ENCODE results near the gene SMIM44.
A peak's percentile ranks its signal among the peaks of the same experiment; 100 is the strongest.

The SMIM44 gene

GRCh38 chr19:3522421-3523360, 39.5 kb upstream of the SMIM44 start:
- intact Hi-C loops (cut with micrococcal nuclease), result no loop called here
- Mint-ChIP-seq H3K4me3 (no peak overlapping the region), H3K27ac (no peak overlapping the region), H3K27me3 (no peaks in the 10 kb centered on the region), H3K4me1 (ENCODE audit: low read depth) (peaks cover 16% of the 10 kb centered on the region), H3K9me3 (no peaks in the 10 kb centered on the region), H3K36me3 (ENCODE audit: low read depth) (peaks cover 70% of the 10 kb centered on the region)

DNA sequence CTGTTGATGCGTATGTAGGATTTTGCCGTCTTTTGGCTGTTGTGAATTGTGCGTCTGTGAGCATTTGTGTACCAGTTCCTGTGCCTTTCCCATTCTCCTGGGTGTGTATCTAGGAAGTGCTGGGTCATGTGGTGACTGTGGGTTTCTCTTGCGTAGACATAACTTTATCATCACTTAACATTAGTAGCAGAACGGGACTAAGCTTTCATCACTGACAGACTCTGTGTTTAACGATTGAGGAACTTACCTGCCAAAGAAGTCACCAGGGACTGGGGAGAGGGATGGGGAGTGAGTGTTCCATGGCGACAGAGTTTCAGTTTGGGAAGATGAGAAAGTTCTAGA, 37.8 kb upstream of the SMIM44 start:
- H3K4me1 Mint-ChIP-seq (ENCODE audit: low read depth), result peaks cover 27% of the 10 kb centered on the region
- H3K36me3 Mint-ChIP-seq (ENCODE audit: low read depth), result peaks cover 79% of the 10 kb centered on the region
- intact Hi-C loops (cut with micrococcal nuclease), result no loop called here
- H3K4me3 Mint-ChIP-seq, result no peak overlapping the region
- no peaks in the 10 kb centered on the region for H3K27me3 Mint-ChIP-seq
- no peaks in the 10 kb centered on the region for H3K9me3 Mint-ChIP-seq
- peak overlapping the region; percentile 51 for H3K27ac Mint-ChIP-seq

DNA sequence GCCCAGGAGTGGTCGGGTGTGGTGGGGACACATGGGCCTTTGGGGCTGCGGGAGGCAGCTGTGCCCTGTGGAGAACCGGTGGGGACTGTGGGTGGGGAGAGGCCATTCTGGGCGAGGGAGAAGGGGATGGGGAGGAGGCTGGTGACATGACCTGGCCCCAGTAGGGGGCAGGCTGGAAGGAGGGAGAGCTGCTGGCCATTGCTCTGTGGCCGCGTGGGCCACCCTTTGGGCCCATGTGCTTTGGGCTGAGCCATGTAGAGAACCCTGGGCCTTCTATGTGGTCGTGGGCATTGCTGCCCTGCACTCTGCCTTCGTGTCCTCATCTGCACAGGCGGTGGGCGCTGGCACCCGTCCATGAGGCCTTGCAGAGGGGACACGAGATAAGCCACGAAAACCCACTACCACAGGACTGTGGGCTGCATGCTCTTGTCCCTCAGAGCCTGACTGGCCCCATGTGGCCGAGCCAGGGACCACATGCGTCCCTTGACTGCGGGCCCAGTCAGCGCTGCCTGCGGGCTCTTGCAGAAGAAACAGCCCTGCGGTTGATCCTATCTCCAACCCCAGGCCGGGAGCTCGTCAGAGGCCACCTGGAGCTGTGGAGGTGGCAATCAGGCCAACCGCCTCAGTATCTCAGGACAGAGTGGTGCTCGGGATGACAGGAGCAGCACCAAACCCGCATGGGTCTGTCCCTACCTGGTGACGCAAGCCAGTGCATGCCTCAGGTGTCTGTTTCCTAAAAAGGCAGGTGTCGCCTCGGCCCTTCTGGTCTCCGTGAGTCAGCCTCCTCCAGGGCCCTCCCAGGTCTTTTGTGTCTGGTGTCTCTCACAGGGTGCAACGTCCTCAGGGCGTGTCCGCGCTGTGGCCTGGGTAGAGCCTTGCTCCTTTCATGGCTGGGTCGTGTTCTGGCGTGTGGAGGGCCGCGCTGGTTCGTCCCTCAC, 37.2 kb upstream of the SMIM44 start:
- Mint-ChIP-seq H3K4me1 (ENCODE audit: low read depth) (peaks cover 33% of the 10 kb centered on the region), H3K27me3 (no peaks in the 10 kb centered on the region), H3K9me3 (no peaks in the 10 kb centered on the region), H3K36me3 (ENCODE audit: low read depth) (peaks cover 84% of the 10 kb centered on the region), H3K4me3 (no peak overlapping the region), H3K27ac (peak overlapping the region; percentile 51)
- intact Hi-C loops (cut with micrococcal nuclease), result no loop called here

DNA sequence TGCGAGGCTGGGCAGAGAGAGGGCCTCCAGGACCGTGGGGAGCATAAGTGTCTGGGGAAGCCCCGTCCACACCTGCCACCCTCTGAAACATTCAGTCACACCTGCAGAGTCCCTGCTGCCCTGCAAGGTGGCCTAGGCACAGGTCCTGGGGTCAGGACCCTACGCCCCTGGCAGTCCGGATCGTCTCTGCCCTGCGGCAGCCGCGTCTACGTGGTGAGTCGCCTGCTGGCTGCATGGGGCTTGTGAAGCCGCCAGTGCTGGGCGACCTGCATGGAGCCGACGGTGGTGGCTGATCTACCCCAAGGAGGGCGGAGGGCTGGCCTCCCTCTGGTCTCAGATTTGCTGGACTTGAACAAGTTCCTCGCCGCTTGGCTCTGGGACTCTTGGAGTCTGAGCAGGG, 35.9 kb upstream of the SMIM44 start:
- intact Hi-C loops (cut with micrococcal nuclease), result no loop called here
- no peak overlapping the region for H3K27ac Mint-ChIP-seq
- peaks cover 83% of the 10 kb centered on the region for H3K36me3 Mint-ChIP-seq (ENCODE audit: low read depth)
- no peaks in the 10 kb centered on the region for H3K27me3 Mint-ChIP-seq
- H3K4me3 Mint-ChIP-seq, result no peak overlapping the region
- peaks cover 39% of the 10 kb centered on the region for H3K4me1 Mint-ChIP-seq (ENCODE audit: low read depth)
- H3K9me3 Mint-ChIP-seq, result no peaks in the 10 kb centered on the region

- H3K27me3 Mint-ChIP-seq, result no peaks in the 10 kb centered on the region
- no peak overlapping the region for H3K27ac Mint-ChIP-seq
- peaks cover 83% of the 10 kb centered on the region for H3K36me3 Mint-ChIP-seq (ENCODE audit: low read depth)
- no peak overlapping the region for H3K4me3 Mint-ChIP-seq
- H3K4me1 Mint-ChIP-seq (ENCODE audit: low read depth), result peaks cover 43% of the 10 kb centered on the region
- H3K9me3 Mint-ChIP-seq, result no peaks in the 10 kb centered on the region
- intact Hi-C loops (cut with micrococcal nuclease), result no loop called here
These were observed 35.4 kb upstream of the SMIM44 start for GRCh38 chr19:3518659-3519058.

DNA sequence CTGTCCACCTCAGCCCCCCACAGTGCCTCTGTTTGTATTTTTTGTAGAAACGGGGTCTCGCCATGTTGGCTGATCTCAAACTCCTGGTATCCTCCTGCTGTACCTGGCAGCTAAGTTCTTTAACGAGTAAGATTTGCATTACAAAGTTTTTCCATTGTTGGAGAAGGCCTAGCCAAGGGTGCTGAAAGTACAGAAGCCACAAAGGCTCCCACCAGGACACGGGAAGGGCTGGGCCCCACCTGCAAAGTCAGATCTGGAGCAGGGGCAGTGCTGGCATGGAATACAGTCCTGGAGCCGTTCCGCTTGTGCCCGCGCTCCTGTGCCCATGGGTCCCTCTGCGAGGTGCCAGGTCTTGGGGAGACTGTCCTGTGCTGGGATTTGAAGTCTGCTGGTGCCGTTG, 35.0 kb upstream of the SMIM44 start:
- no peak overlapping the region for H3K27ac Mint-ChIP-seq
- H3K36me3 Mint-ChIP-seq (ENCODE audit: low read depth), result peaks cover 83% of the 10 kb centered on the region
- H3K9me3 Mint-ChIP-seq, result no peaks in the 10 kb centered on the region
- H3K4me1 Mint-ChIP-seq (ENCODE audit: low read depth), result peaks cover 47% of the 10 kb centered on the region
- intact Hi-C loops (cut with micrococcal nuclease), result no loop called here
- no peaks in the 10 kb centered on the region for H3K27me3 Mint-ChIP-seq
- H3K4me3 Mint-ChIP-seq, result no peak overlapping the region

DNA sequence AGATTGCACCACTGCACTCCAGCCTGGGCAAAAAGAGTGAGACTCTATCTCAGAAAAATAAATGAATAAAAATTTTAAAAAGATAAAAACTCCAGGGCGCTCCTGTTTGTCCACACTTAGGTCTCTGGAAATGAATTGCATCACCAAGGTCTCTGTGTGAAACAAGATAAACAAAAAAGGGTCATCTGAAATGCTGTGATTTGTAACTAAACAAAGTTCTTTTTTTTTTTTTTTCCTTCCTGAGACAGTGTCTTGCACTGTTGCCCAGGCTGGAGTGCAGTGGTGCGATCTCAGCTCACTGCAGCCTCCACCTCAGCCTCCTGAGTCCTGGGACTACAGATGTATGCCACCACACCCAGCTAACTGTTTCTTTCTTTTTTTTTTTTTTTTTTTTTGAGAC, 34.4 kb upstream of the SMIM44 start:
- H3K4me3 Mint-ChIP-seq, result no peak overlapping the region
- no peak overlapping the region for H3K27ac Mint-ChIP-seq
- intact Hi-C loops (cut with micrococcal nuclease), result no loop called here
- no peaks in the 10 kb centered on the region for H3K27me3 Mint-ChIP-seq
- peaks cover 80% of the 10 kb centered on the region for H3K36me3 Mint-ChIP-seq (ENCODE audit: low read depth)
- peaks cover 49% of the 10 kb centered on the region for H3K4me1 Mint-ChIP-seq (ENCODE audit: low read depth)
- H3K9me3 Mint-ChIP-seq, result no peaks in the 10 kb centered on the region

DNA sequence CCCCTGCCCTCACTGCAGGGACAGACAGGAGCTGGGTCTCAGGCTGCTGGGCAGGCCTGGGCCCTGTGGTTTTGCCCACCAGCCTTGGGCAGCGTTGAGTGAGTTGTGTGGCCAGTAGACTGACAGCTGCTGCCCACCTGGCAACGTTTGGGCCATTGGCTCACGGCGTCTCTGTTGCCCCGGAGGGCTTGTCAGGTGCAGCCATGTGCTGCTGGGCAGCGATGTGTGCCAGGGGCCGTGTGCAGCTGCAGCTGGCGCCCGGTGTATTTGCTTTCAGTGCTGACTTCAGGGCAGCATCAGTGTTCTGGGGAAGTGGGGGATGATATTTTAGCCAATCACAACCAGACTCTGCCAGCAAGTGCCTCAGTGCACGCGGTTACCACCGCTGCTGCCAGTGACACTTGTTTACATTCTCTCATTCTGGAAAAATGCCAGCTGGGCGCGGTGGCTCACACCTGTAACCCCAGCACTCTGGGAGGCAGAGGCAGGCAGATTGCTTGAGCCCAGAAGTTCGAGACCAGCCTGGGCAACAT, 33.5 kb upstream of the SMIM44 start:
- Mint-ChIP-seq H3K36me3 (ENCODE audit: low read depth) (peaks cover 79% of the 10 kb centered on the region), H3K27ac (no peak overlapping the region), H3K27me3 (no peaks in the 10 kb centered on the region), H3K9me3 (no peaks in the 10 kb centered on the region), H3K4me1 (ENCODE audit: low read depth) (peaks cover 54% of the 10 kb centered on the region), H3K4me3 (no peak overlapping the region)
- intact Hi-C loops (cut with micrococcal nuclease), result no loop called here

- Mint-ChIP-seq H3K27me3 (no peaks in the 10 kb centered on the region), H3K4me3 (no peak overlapping the region), H3K36me3 (ENCODE audit: low read depth) (peaks cover 79% of the 10 kb centered on the region), H3K4me1 (ENCODE audit: low read depth) (peaks cover 54% of the 10 kb centered on the region), H3K9me3 (no peaks in the 10 kb centered on the region), H3K27ac (no peak overlapping the region)
- intact Hi-C loops (cut with micrococcal nuclease), result no loop called here
These were observed 32.7 kb upstream of the SMIM44 start for GRCh38 chr19:3515891-3516422.

DNA sequence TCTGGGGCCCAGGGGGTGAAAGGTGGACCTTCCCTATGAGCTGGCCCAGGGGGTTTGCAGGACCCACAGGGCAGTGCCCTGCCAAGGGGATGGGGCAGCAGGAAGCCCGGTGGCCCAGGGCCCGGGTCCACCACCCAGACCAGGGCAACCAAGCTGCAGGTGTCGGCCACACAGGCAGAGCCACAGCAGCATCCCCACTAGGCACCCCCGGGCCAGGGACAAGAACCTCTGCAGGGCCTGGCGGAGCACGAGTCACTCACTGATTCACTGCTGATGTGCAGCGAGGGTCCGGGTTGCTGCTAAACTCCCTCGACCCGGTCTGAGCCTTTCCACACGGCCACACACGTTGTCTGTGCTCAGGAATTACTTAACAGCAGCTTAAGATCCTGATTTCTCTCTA, 31.7 kb upstream of the SMIM44 start:
- peaks cover 54% of the 10 kb centered on the region for H3K4me1 Mint-ChIP-seq (ENCODE audit: low read depth)
- H3K27me3 Mint-ChIP-seq, result no peaks in the 10 kb centered on the region
- H3K36me3 Mint-ChIP-seq (ENCODE audit: low read depth), result peaks cover 80% of the 10 kb centered on the region
- intact Hi-C loops (cut with micrococcal nuclease), result no loop called here
- no peaks in the 10 kb centered on the region for H3K9me3 Mint-ChIP-seq
- no peak overlapping the region for H3K4me3 Mint-ChIP-seq
- H3K27ac Mint-ChIP-seq, result no peak overlapping the region

DNA sequence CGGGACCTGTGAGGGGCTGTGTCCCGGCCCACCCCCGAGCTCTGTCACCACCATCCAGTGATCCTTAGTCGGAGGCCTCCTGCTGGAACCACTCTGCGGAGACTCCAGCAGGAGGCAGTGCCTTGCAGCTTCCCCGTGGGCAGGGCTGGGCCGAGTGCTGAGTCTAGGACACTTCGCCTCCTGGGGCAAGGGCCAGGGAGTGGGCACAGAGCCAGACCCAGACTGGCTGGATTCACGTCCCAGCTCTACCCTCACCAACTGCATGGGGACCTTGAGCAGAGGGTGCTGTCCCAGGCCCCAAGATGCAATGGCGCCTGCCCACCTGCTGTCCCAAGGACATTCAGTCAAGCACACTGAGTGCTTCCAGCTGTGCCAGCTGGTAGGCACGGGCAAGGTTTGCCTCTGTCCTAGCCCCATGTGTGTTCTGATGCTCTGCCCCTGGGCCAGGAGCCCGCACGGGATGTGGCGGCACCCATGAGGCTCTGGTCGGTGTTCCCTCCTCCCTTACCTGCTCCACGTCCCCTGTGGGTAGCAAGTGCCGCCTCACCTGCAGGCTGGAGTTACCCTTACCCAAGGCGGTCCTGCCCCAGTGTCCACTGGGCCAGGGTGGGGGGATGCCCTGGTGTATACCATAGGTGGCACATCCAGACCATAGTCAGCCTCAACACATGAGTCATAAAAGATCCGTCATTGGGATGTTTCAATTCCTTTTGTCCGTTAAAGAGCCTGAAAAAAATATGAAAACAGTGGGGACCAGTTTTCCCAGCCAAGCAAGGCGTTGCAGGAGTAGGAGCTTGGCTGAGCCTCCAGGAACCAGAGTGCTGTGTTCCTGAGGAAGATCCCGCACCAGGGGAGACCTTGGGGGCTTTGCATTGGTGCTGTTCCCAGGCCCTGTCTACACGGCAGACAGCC, 30.2 kb upstream of the SMIM44 start:
- Mint-ChIP-seq H3K27ac (no peak overlapping the region), H3K36me3 (ENCODE audit: low read depth) (peaks cover 80% of the 10 kb centered on the region), H3K4me3 (no peak overlapping the region), H3K4me1 (ENCODE audit: low read depth) (peaks cover 65% of the 10 kb centered on the region), H3K9me3 (no peaks in the 10 kb centered on the region), H3K27me3 (no peaks in the 10 kb centered on the region)
- intact Hi-C loops (cut with micrococcal nuclease), result no loop called here

DNA sequence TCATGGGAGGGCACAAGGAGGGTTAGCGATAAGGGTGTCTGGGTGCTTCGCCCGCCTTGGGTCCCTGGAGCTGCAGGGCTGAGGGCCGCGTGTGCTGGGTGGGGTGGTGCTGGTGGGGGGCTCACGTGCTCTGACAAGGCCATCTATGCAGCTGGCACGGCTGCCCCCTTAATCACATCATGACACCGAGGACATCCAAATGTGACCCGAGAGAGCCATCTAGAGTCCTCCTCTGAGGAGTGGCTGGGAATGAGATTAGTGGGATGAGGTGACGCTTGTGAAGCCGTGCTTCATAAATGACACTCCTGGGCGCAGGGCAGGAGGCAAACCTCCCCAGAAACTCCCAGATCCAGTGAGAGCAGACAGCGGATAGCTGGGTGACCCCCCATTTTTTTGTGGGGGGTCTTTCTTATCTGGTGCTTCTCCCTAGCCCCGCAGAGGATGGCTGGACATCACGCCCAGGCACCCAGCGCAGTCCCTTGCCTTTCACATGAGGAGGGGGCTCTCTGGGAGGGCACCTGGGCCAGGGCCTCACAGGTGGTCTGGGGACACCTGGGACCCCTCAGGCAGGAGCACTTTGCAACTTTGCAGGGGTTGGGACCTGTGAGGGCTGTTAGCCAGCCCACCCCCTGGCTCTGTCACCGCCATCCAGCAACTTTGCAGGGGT, 29.5 kb upstream of the SMIM44 start:
- no peaks in the 10 kb centered on the region for H3K27me3 Mint-ChIP-seq
- peaks cover 72% of the 10 kb centered on the region for H3K4me1 Mint-ChIP-seq (ENCODE audit: low read depth)
- H3K27ac Mint-ChIP-seq, result no peak overlapping the region
- intact Hi-C loops (cut with micrococcal nuclease), result no loop called here
- no peak overlapping the region for H3K4me3 Mint-ChIP-seq
- no peaks in the 10 kb centered on the region for H3K9me3 Mint-ChIP-seq
- H3K36me3 Mint-ChIP-seq (ENCODE audit: low read depth), result peaks cover 80% of the 10 kb centered on the region

Measured in dendritic cell treated with granulocyte-macrophage colony-stimulating factor and Interleukin-4, amounts not matched to agents 40 ng/mL and 50 ng/mL, for 4 days (primary cell).